Colon (tissue), 2 donors: ENCODE data around the gene GATB.
"Not testable (repeated sequence)": the region's sequence is repeated elsewhere in the genome, so short reads cannot be mapped to it uniquely, and the experiment has no call there.

Source experiments
- FAIRE-seq: peaks from 2 replicates; lab custom pipeline; 2012; peaks lifted over from hg19 to GRCh38; lab: Jason Lieb, UNC
- donor health status: control.
- donor health status: control.

The GATB gene

DNA sequence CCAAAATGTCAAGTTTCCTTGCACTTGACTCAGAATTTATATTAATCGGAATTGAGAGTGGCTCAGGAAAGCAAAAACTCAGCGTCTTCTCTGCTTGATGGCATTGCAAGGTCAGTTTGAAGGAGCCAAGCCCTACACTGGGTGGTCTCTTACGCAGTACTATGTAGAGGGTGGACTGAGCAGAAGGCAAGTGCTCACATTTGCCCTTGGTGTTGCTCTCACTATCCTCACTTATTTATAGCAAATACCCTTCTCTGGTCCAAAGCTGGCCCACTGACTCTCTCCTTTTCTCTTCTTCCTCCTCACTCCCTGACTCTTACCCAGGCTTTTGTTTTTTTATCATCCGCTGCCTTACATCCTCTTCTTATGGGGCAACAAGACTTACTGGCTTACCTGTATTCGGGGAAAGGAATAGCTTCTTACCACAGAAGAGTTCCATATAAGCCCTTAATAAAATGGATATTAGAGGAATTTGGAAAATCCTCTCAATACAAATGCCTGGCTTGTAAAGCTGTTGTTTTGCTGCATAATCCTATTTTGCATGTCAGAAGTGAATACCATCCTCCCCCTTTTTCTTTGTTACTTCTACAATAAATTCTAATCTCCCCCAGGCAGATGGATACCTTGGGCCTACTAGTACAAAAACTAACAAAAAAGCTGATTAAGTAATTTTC is 24.8 kb upstream of the GATB start:
- FAIRE-seq: no peak

DNA sequence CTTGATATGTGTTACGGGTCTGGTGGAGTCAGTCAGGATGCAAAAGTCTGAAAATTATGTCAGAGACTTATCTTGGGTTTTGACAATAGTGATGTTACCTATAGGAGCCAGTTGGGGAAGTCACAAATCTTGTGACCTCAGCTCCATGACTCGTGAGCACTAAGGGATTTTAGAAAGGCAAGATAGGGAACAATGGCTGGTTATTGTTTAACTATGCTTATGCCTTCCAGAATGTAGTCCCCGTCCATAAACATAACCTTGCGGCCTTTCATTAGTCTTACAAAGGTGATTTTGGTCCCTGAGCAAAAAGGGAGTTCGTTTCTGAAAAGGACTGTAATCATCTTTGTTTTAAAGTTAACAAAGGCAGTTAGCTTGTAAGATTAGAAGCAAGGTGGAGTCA is 23.9 kb upstream of the GATB start:
- FAIRE-seq: no peak

DNA sequence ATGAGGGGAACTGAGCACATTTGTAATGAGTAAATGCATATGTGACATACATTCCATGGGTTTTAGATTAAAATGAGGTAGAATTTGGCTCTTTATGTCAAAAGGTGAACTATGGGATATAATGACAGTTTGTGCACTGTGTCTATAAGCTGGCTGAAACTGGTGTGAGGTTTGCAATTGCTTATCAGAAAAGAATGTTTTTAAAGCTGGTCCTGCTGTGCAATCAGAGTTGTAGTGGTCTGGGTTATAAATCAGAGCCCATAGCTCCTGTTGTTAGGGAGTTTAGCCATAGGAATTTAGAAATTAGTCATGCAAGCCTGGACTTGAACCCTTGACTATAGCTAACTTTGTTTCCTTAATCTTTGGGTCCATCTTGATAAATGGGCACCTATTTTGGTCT is 23.1 kb upstream of the GATB start:
- FAIRE-seq: no peak

DNA sequence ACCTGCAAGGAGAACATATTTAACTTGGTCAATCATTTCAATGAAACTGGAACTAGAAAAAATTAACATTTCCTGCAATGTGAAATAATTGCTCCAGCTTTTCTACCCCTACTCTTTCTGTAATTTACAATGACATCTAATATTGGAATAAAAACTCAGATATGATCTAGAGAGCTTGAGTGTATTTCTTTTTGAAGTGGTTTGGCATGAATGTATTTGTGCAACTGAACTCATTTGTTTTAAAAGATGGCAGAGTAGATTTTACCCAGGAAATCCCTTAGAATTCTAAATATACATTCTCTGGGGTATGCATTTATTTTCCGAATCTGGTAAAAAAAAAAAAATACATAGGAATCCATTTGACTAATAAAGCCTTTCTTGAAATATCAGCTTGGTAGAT is 21.5 kb upstream of the GATB start:
- FAIRE-seq: no peak

DNA sequence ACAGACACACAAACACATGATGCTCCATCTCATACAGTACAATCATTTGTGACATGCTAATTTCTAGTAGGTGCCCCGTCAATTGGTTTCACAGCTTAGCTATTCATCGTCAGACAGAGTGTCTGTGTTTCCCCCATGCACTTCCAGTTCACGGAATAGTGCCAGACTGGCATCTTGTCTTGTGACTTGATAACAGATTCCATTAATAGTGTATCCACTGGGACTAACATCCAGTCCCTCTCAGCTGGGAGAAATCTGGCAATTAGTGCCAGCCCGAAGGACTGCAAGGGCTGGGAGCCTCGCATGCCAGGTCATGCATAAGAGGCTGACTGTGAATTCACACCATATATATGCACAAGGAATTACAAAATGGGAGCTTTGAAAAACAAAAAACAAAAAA is 20.2 kb upstream of the GATB start:
- FAIRE-seq: no peak

DNA sequence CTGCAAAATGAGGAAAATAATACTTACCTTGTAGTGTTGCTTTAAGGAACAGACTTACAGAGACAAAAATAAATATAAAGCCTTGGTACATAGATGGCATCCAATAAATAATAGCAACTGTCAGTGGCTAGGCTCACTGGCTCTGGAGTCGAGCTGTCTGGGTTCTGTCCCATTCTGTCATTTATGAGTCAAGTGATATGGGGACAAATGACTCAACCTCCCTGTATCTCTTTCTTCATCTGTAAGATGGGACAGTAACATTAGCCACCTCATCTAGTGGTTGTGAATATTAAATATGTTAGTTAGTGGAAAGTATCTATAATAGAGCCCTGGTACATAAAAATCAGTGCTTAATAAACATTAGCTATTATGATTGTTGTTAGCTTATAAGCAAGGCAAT is 16.7 kb upstream of the GATB start:
- FAIRE-seq: no peak

DNA sequence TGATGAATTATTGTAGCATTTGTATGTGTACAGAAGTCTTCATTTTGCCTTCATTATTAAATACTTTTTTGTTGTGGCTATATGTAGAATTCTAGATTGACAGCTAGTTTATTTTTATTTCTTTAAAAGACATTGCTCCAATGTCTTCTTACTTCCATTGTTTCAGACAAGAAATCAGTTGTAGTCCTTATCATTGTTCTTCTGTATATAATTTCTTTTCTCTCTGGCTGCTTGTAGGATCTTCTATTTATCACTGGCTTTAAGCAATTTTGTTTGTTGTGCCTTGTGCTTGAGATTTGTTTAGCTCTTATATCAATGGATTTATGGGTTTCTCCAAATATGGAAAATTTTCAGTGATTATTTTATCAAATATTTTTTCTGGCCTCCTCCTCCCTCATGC is 13.5 kb upstream of the GATB start:
- FAIRE-seq: no peak

DNA sequence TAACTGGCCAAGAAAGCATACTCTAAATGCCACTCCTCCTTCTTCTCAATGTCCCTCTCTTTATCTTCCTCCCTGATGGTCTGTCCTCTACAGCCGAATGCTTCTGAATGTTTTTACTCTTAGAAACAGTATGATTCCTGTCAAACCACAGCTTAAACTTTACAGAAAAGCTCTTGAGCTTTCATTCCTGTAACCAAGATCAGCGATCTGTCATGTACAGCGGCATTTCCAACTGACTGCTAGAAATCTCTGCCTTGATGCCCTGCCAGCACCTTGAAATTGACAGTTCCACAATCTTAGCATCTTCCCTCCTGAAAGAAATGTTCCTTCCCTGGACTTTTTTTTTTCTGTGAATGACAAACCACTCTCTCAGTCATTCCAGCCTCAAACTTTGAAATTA is 11.5 kb upstream of the GATB start:
- no peak for FAIRE-seq

DNA sequence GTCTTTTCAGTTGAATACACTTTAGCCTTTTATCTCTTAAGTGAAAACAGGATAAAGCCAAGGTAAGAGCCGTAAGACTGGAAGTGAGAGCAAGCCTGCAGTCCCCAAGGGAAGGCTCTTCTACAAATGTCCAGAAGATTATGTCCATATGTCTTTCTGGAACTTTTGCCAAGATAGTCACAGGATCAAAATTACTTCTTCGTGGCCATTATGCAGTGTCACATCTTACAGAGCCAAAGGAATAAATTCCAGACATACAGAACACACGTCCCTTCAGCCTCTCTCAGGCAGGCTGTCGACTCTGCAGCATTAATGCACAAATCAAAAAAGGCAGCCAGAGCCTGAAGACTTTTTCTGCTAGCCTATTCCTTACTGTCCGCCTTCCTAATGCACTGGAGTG is 10.9 kb upstream of the GATB start:
- FAIRE-seq: no peak

DNA sequence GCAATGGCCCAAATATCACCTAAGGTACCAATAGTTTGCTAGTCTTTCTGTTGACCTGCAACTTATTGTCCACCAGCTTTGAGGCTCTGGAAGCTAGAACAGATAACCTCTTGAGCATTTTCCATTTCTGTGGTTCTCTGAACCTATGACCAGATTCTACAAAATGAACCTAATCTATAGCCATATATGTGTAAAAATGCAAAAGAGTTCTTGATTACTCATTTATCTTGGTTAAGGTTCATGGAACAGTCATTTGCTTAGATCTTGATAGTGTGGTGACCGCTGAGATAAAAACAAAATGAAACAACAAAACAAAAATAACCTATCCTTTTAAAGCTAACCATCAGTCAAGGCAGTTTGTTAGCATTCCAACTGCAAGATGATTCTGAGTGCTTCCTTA is 9.3 kb upstream of the GATB start:
- FAIRE-seq: no peak

DNA sequence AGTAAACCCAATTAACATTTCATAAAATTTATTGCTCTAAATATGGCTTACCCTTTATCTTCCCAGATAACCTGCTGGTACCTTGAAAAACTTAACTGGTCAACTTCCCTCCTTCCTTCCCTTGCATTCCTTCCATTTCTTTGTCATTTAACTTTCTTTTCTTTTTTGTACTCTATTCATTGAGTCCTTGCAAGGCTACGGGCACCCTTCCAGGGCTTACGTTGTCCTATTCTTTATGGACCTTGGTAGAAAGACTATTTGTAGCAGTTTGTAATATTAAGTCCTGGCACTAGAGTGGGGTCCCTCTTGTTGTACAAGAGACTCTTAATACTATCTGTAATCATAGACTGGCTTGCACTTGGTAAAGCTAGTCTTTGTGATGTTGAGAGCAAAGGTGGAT is 8.0 kb upstream of the GATB start:
- no peak for FAIRE-seq

DNA sequence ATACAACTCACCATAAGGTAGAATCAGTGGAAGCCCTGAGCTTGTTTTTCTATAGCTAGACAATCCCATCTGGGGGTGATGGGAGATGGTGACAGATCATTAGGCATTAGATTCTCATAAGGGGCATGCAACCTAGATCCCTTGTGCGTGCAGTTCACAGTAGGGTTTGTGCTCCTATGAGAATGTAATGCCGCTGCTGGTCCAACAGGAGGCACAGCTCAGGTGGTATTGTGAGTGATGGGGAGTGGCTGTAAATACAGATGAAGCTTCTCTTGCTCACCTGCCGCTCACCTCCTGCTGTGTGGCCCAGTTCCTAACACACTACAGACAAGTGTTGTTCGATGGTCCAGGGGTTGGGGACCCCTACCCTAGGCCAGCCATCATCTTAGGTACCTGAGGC is 5.9 kb upstream of the GATB start:
- no peak for FAIRE-seq

DNA sequence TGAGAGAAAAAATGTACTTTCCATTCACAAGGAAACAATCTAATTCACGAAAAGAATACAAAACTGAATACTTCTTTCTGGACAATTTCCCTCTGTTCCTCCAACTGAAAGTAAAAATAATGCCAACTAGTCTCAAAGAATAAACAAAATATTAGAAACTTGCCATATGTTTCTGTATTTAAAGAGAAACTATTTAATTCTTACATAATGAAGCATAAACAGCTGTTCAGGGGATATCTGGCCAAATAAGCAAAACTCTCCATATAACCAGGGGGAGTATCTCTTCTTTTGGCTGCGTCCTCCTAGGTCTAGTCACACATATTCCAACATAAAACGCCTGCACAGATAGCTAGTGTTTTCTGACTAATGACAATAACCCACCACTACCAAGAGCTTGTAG is 805 bp downstream of the GATB start:
- no peak for FAIRE-seq

DNA sequence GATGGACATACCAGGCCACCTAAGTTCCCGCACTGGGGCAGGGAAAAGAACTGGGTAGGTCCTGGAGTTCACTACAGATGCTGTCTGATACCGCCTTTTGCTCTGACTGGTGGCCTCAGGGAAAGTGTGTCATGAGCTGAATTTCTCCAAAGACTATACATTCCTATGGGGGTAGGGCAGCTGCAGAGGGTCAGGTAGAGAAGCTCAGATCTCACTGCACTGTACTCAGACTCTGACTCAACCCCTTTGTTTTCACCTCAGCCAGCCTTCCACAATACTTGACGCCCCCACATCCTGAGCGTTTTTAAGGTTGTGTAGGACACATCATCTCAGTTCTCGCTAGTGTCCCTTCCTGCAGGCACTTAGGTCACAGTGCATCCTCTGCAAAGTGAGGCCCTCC is 7.8 kb downstream of the GATB start:
- no peak for FAIRE-seq

DNA sequence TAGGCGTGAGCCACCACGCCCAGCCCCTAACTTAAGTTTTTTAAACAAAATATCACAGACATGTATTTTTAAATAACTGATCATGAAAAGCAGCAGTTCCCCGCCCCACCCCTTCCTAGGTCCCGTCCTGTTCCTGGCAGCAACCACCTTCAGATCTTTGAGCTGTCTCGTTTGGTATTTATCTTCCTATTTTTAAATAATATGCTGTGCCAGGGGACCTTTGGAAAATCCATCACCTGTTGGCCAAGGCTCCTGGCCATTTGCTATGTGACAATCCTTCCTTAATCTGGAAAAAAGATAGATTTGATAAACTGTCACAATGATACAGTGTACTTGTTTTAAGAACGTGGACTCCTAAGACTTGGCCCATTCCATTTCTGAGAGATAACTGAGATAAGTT is 10.7 kb downstream of the GATB start:
- no peak for FAIRE-seq

DNA sequence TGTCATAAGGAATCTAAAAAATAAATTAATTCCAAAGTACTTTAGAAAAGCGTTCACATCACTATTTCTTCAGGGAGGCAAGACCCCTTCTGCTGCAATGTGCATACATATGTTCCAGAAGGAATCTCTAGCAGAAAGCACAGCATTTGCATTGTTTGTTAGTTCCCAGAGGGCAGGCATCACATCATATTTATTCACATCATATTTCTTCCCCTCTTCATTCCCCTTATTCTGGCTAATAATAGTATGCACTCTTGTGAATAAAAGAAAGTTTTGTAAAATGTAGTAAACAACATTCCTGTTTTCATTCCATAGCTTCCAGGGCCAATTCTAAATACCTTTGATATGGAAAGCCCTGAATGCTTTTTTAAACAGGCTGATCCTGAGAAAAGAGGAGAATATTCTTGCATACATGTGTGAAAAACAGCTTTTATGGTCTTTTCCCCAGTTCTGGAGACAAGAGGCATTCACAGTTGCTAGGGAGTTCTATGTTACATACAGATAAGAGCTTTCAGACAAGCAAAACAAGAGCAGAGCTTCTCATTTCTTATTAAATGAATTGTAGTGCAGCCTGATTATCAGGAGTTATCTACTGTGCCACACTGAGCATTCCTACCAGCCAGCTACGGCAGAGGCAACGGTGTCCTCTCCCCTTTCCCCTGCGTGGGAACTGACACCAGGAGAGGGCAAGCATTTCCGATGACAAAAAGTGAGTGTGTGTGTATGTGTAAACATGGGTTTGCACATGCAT is 15.2 kb downstream of the GATB start:
- FAIRE-seq: no peak

DNA sequence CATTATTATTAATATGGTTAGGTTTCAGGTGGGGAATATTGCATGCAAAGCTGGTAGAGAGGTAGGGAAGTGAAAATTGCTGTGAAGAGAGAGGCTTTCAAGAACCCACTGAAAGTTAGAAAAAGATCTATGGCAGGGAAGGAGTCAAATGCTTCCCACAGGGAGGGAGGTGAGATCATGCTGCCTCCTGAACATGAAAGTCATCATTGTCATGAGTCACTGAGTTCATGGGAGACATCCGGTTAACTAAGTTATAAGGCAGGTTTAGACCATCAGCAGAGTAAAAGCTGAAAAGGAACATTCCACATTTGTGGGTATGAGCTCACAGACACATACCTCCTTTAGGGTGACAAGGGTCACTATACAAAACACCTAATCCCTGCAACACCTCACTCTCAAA is 16.2 kb downstream of the GATB start:
- FAIRE-seq: no peak

DNA sequence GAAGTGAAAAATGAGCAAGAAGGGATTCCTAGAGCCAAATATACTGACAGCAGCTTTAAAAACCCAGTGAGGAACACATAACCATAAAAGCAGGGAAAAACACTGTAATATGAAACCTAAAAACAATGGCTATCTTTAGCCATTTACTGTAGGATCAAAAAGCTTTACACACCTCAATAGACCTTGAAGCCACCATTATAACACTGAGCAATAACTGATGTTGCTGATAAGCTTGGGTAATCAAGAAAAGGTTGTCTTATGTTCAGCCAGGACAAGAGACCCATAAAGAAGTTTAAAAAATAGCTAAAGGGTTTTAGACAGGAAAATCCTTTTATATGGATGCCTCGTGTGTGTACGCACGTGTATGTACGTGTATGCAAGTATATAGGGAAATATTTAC is 16.9 kb downstream of the GATB start:
- no peak for FAIRE-seq

DNA sequence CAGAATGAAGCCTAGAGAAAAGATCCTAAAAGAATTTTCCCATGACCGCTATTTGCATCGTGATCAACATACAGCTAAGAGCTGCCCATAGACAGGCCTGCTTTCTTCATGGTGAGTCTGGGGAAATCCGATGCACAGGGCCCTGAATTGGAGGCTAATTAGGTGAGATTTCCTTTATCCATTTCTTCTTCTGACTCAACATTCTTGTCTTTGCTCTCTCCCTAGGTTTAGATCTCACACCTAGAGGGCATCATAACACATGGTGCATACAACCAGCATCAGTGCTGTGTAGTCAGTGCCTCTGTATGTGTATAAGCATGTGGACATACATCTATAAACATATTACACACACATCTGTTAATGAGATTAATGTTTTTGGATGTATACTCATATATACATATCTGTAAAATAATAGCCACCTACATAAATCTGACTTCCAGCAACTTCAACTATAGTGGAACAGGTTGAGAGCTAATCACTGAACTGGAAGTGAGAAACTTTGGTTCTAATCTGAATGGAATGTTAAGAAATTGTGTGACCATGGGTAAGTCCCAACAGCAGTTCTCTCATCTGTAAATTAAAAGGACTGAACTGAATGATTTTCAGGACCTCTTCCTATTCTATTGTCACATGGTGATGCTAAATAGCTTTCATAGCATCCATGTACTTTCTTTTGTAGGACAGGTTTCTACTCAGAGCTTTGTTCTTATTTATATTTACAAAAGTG is 17.5 kb downstream of the GATB start:
- FAIRE-seq: no peak

DNA sequence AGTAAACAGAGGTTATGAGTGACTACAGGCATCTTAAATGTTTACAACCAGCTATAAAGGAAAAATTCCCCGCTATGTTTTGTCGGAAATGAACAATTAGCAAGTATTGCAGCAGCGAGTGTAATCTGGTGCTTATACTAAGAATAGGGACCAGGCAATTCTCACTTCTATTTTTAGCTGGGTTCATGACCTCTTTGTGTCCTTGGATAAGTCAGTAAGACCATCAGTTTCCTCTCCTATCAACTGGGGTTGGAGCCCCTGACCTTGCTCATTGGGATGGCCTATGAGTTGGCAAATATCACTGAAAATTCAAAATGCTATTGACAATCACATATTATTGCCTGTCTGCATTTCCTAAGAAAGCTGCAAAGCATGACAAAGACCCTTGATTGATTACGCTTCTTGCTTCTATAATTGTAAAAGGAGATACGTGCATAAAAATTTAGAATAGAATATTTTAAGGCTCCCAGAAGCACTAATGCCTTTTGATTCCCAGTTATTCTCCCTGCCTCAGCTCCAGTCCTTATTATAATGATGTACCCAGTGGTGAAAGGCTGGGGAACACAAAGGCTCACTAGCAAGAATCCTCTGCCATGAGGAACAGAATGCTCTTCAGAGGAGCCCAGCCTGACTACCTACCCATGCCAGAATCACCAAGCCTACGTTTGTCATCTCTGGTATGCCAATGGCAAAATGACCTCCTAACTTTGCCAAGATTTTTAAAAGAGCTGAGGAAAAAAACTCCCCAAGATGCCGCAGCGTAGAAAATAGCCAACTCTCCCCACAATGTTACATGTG is 21.9 kb downstream of the GATB start:
- no peak for FAIRE-seq

DNA sequence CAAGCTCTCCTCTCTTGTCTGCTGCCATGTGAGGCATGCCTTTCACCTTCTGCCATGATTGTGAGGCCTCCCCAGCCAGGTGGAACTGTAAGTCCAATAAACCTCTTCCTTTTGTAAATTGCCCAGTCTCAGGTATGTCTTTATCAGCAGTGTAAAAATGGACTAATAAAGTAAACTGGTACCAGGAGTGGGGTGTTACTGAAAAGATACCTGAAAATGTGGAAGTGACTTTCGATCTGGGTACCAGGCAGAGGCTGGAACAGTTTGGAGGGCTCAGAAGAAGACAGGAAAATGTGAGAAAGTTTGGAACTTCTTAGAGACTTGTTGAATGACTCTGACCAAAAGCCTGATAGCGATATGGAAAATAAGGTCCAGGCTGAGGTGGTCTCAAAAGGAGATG is 24.0 kb downstream of the GATB start:
- FAIRE-seq: not testable (repeated sequence)

DNA sequence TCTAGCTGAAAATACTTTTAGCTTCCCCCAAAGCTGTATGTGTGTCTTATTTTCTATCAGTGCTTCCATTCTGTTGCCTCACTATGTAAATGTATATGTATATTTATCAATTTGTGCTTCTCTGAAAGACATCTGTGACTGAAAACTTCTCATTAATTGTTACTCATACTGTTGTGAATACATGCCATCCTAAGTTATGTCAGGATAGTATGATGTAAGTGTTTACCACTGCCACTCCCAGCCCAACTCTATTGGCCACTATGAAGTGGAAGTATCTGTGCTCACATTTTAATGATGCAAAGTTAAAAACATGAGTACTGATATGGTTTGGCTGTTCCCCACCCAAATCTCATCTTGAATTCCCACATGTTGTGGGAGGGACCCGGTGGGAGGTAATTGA is 24.4 kb downstream of the GATB start:
- no peak for FAIRE-seq

DNA sequence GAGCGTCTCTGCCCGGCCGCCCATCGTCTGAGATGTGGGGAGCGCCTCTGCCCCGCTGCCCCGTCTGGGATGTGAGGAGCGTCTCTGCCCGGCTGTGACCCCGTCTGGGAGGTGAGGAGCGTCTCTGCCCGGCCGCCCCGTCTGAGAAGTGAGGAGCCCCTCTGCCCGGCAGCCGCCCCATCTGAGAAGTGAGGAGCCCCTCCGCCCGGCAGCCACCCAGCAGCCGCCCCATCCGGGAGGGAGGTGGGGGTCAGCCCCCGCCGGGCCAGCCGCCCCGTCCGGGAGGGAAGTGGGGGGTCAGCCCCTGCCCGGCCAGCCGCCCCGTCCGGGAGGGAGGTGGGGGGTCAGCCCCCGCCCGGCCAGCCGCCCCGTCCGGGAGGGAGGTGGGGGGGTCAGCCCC is 29.1 kb downstream of the GATB start:
- FAIRE-seq: not testable (repeated sequence)
